NCI-H1694 (cell line): ENCODE results near the gene CCP110.

Source experiments
- DNase-seq: peaks from one replicate; lab custom pipeline; 2025; lab: John Stamatoyannopoulos, UW

CCP110 gene

GRCh38 chr16:19523559-19524355, at the start of gene CCP110:
Gene CCP110 (plus strand): TSS chr16:19523942. CDS start chr16:19527882, 3,940 bp downstream.
- DNase-seq = peak; percentile 91

GRCh38 chr16:19474617-19475016, 49.1 kb upstream of the CCP110 start:
- DNase-seq = no peak

- DNase-seq = no peak
Measured at GRCh38 chr16:19478505-19478904, 45.2 kb upstream of the CCP110 start.

GRCh38 chr16:19479302-19479721, 44.4 kb upstream of the CCP110 start:
- DNase-seq = no peak

- no peak for DNase-seq
Measured at GRCh38 chr16:19481296-19481695, 42.4 kb upstream of the CCP110 start.

- DNase-seq = no peak
Measured at GRCh38 chr16:19481769-19482168, 42.0 kb upstream of the CCP110 start.

GRCh38 chr16:19482291-19482690, 41.5 kb upstream of the CCP110 start:
- no peak for DNase-seq

- DNase-seq = no peak
Measured at GRCh38 chr16:19484096-19484495, 39.6 kb upstream of the CCP110 start.

- no peak for DNase-seq
Measured at GRCh38 chr16:19485611-19486010, 38.1 kb upstream of the CCP110 start.

- DNase-seq = no peak
Measured at GRCh38 chr16:19486051-19486450, 37.7 kb upstream of the CCP110 start.

GRCh38 chr16:19486750-19487325, 36.9 kb upstream of the CCP110 start:
- no peak for DNase-seq

- no peak for DNase-seq
Measured at GRCh38 chr16:19488213-19488640, 35.5 kb upstream of the CCP110 start.

GRCh38 chr16:19490619-19491018, 33.1 kb upstream of the CCP110 start:
- DNase-seq = no peak

- no peak for DNase-seq
Measured at GRCh38 chr16:19497176-19497575, 26.6 kb upstream of the CCP110 start.

- no peak for DNase-seq
Measured at GRCh38 chr16:19499006-19499405, 24.7 kb upstream of the CCP110 start.

GRCh38 chr16:19499481-19499880, 24.3 kb upstream of the CCP110 start:
- no peak for DNase-seq

- DNase-seq = peak; percentile 61
Measured at GRCh38 chr16:19502395-19503131, 21.2 kb upstream of the CCP110 start.

GRCh38 chr16:19503461-19504075, 20.2 kb upstream of the CCP110 start:
- DNase-seq = no peak

- no peak for DNase-seq
Measured at GRCh38 chr16:19505600-19506303, 18.0 kb upstream of the CCP110 start.

- no peak for DNase-seq
Measured at GRCh38 chr16:19506965-19507364, 16.8 kb upstream of the CCP110 start.

GRCh38 chr16:19507867-19508266, 15.9 kb upstream of the CCP110 start:
- DNase-seq = no peak

- no peak for DNase-seq
Measured at GRCh38 chr16:19512297-19512696, 11.4 kb upstream of the CCP110 start.
